Panc1 (cell line): Measurements from ENCODE around the gene PPTC7.
"Not testable (repeated sequence)": the region's sequence is repeated elsewhere in the genome, so short reads cannot be mapped to it uniquely, and the experiment has no call there.

Source experiments
- CTCF ChIP-seq: fragments of 450-650 bp; IDR thresholded peaks from 2 replicates; pipeline ENCODE4 v1.5.1; 2017; ENCODE audit warnings: mild to moderate bottlenecking
- POLR2AphosphoS5 ChIP-seq: IDR thresholded peaks from 2 replicates; pipeline ENCODE4 v1.6.1; 2012; ENCODE audit warnings: mild to moderate bottlenecking, low read depth, low read length, moderate library complexity
- REST ChIP-seq, 2 experiments: IDR thresholded peaks; 2 replicates each; pipeline ENCODE4 v1.6.1; 2011 to 2012; ENCODE audit warnings: low read depth in 2 of 2, control low read depth in 1 of 2, low read length in 1 of 2, mild to moderate bottlenecking in 1 of 2, moderate library complexity in 1 of 2; ENCODE audit not compliant: insufficient read depth in 1 of 2
- SIN3A ChIP-seq: IDR thresholded peaks from 2 replicates; pipeline ENCODE4 v1.6.1; 2012; ENCODE audit warnings: low read depth, mild to moderate bottlenecking, low read length, moderate library complexity, borderline replicate concordance; ENCODE audit not compliant: insufficient read depth
- TCF7L2 ChIP-seq: IDR thresholded peaks from 2 replicates; pipeline ENCODE4 v1.6.1; 2011; ENCODE audit warnings: mild to moderate bottlenecking, low read depth, low read length, inconsistent platforms

- TF ChIP-seq CTCF; POLR2AphosphoS5; REST (IDR thresholded peaks at IDR 0.05; ENCODE audit: insufficient read depth in 1 of 2, low read depth in 2 of 2, low read length in 1 of 2); SIN3A; TCF7L2: not testable (repeated sequence)
Observed at GRCh38 chr12:110592919-110593318, 9.8 kb upstream of the PPTC7 start.
